GM18508 (cell line): Measurements from ENCODE around the gene KBTBD12.
"Not testable (repeated sequence)": the region's sequence is repeated elsewhere in the genome, so short reads cannot be mapped to it uniquely, and the experiment has no call there.

Experiments
- ATAC-seq: cut with Tn5 transposase; IDR thresholded peaks from one replicate; pipeline ENCODE4 v1.9.1; 2021; ENCODE audit warnings: moderate number of reproducible peaks; ENCODE audit not compliant: insufficient read depth, unreplicated experiment

Gene KBTBD12

GRCh38 chr3:127903611-127904375 lies 11.2 kb upstream of the KBTBD12 start:
- no peak for ATAC-seq

- ATAC-seq, result no peak
Measured at GRCh38 chr3:127905556-127905955, 9.5 kb upstream of the KBTBD12 start.

- not testable (repeated sequence) for ATAC-seq
Measured at GRCh38 chr3:127906653-127907052, 8.4 kb upstream of the KBTBD12 start.

GRCh38 chr3:127908202-127908601 lies 6.8 kb upstream of the KBTBD12 start:
- no peak for ATAC-seq

- no peak for ATAC-seq
Measured at GRCh38 chr3:127908951-127909350, 6.1 kb upstream of the KBTBD12 start.

- ATAC-seq, result no peak
Measured at GRCh38 chr3:127909646-127910045, 5.4 kb upstream of the KBTBD12 start.

GRCh38 chr3:127911421-127911931 lies 3.6 kb upstream of the KBTBD12 start:
- ATAC-seq, result no peak

- ATAC-seq, result not testable (repeated sequence)
Measured at GRCh38 chr3:127913841-127914240, 1.2 kb upstream of the KBTBD12 start.

- no peak for ATAC-seq
Measured at GRCh38 chr3:127914584-127914983, 448 bp upstream of the KBTBD12 start.

GRCh38 chr3:127915937-127916493 lies 983 bp downstream of the KBTBD12 start:
- no peak for ATAC-seq

GRCh38 chr3:127920738-127921137 lies 5.7 kb downstream of the KBTBD12 start:
- no peak for ATAC-seq

- no peak for ATAC-seq
Measured at GRCh38 chr3:127923611-127924010, 8.6 kb downstream of the KBTBD12 start.

GRCh38 chr3:127925384-127925783 lies 10.4 kb downstream of the KBTBD12 start:
- no peak for ATAC-seq

- no peak for ATAC-seq
Measured at GRCh38 chr3:127927829-127928604, 13.0 kb downstream of the KBTBD12 start.

GRCh38 chr3:127929818-127930413 lies 14.9 kb downstream of the KBTBD12 start:
- no peak for ATAC-seq

- no peak for ATAC-seq
Measured at GRCh38 chr3:127933396-127933795, 18.4 kb downstream of the KBTBD12 start.

- no peak for ATAC-seq
Measured at GRCh38 chr3:127938800-127939199, 23.8 kb downstream of the KBTBD12 start.

GRCh38 chr3:127940116-127940515 lies 25.1 kb downstream of the KBTBD12 start:
- ATAC-seq, result no peak

- ATAC-seq, result no peak
Measured at GRCh38 chr3:127942613-127943012, 27.6 kb downstream of the KBTBD12 start.

GRCh38 chr3:127948211-127948610 lies 33.2 kb downstream of the KBTBD12 start:
- ATAC-seq, result no peak
